Motor neuron (in vitro differentiated cells): ENCODE measurements around the gene CPM. TPM values are rescaled to one million over a fixed set of nuclear protein-coding genes. Genes with fewer than 3 reads are reported as not detected.
A peak's percentile ranks its signal among the peaks of the same experiment; 100 is the strongest.
"Not testable (repeated sequence)": the region's sequence is repeated elsewhere in the genome, so short reads cannot be mapped to it uniquely, and the experiment has no call there.

Experiments
- ATAC-seq, 8 experiments: fragments of 200-7000 bp; cut with Tn5 transposase; replicated peaks in 6 of 8; 2 replicates each; pipeline ENCODE4 v1.8.0; 2021; ENCODE audit warnings: mild to moderate bottlenecking in 8 of 8, moderate library complexity in 8 of 8
- H3K27ac ChIP-seq, 2 donors: fragments of 250-450 bp; sonication (Bioruptor Pico); 2 replicates each; pipeline ENCODE4 v1.9.0; 2021; ENCODE audit warnings: antibody characterized with exemption in 2 of 2, mild to moderate bottlenecking in 2 of 2, moderate library complexity in 1 of 2
- H3K4me1 ChIP-seq, 2 donors: fragments of 250-450 bp; sonication (Bioruptor Pico); replicated peaks in 1 of 2; 2 replicates each; pipeline ENCODE4 v1.6.1; 2021; ENCODE audit warnings: antibody characterized with exemption in 2 of 2, mild to moderate bottlenecking in 2 of 2, moderate library complexity in 1 of 2
- H3K4me3 ChIP-seq, 5 donors: fragments of 250-450 bp; sonication (Bioruptor Pico); 2 replicates each; pipeline ENCODE4 v1.9.0; 2021; ENCODE audit warnings: antibody characterized with exemption in 5 of 5, mild to moderate bottlenecking in 5 of 5, moderate library complexity in 4 of 5
- WGBS, 10 experiments: fragments of 450-650 bp; shearing (Covaris generic); methylation state at CpG; one replicate each; pipeline ENCODE4 v1.0.0; 2022; 5-methylcytosine and 5-hydroxymethylcytosine counted together
- in situ Hi-C, 9 experiments: fragments of 400-800 bp; cut with MboI; loops; one replicate each; pipeline ENCODE4 v1.15.0; 2021; ENCODE audit warnings: low sequenced_read_pairs in 9 of 9, low pct_unique_long_range_greater_than_20kb in 2 of 9; ENCODE audit not compliant: unreplicated experiment in 9 of 9
- total RNA-seq, 8 experiments: library from RNA; unstranded; fragments of 300-600 nt; gene quantifications; 2 replicates each; pipeline versions ENCODE4 v1.2.3 to v1.2.4, GENCODE V29; 2022

CPM gene
- total RNA-seq, 8 experiments from 2014 or later, result 0.21 to 28.9 (median 0.59) TPM

GRCh38 chr12:68833508-68833907 lies 99.5 kb downstream of the CPM start:
- ATAC-seq, result no peak
- Histone ChIP-seq H3K4me3 (no peak overlapping the region), H3K27ac (no peak overlapping the region), H3K4me1 (no peaks in the 10 kb centered on the region)
- in situ Hi-C loops, result no loop called here
- WGBS, 10 experiments, result 92 to 100% (median 98%) methylated on average over 2 to 4 of the region's 4 CpGs; no CpG with 5 or more reads in 1 of the 10 experiments

GRCh38 chr12:68832504-68832867 lies 100.5 kb downstream of the CPM start:
- in situ Hi-C loops, result no loop called here
- no peak overlapping the region for H3K27ac ChIP-seq
- no peak overlapping the region for H3K4me3 ChIP-seq
- 77 to 100% (median 98%) methylated on average over 2 to 4 of the region's 4 CpGs; no CpG with 5 or more reads in 3 of the 10 experiments for WGBS, 10 experiments
- ATAC-seq, result peak in 1 of 8 experiments; percentile 1
- H3K4me1 ChIP-seq, result no peaks in the 10 kb centered on the region

- Histone ChIP-seq H3K27ac (no peak overlapping the region), H3K4me1 (no peaks in the 10 kb centered on the region), H3K4me3 (no peak overlapping the region)
- ATAC-seq, result no peak
- in situ Hi-C loops, result no loop called here
- WGBS, 10 experiments, result 78 to 100% (median 91%) methylated on average over 1 to 11 of the region's 14 CpGs
These were observed 101.0 kb downstream of the CPM start for GRCh38 chr12:68831751-68832503.

GRCh38 chr12:68831272-68831671 lies 101.7 kb downstream of the CPM start:
- H3K4me1 ChIP-seq, result no peaks in the 10 kb centered on the region
- in situ Hi-C loops, result no loop called here
- H3K4me3 ChIP-seq, result no peak overlapping the region
- 38 to 100% (median 83%) methylated on average over 2 to 5 of the region's 6 CpGs; no CpG with 5 or more reads in 3 of the 10 experiments for WGBS, 10 experiments
- ATAC-seq, result peak in 3 of 8 experiments; percentile 5 to 33 (median 9)
- no peak overlapping the region for H3K27ac ChIP-seq

GRCh38 chr12:68828672-68829068 lies 104.3 kb downstream of the CPM start:
- H3K27ac ChIP-seq, result no peak overlapping the region

GRCh38 chr12:68827895-68828671 lies 104.9 kb downstream of the CPM start:
- no peak overlapping the region for H3K27ac ChIP-seq
- in situ Hi-C loops, result no loop called here

More at GRCh38 chr12:68828672-68829068, 104.3 kb downstream of the CPM start:
- in situ Hi-C loops, result no loop called here
- no peak for ATAC-seq
- H3K4me3 ChIP-seq, result no peak overlapping the region
- 87 to 100% (median 95%) methylated on average over 2 to 7 of the region's 7 CpGs for WGBS, 10 experiments
- H3K4me1 ChIP-seq, result no peaks in the 10 kb centered on the region

GRCh38 chr12:68825569-68826217 lies 107.3 kb downstream of the CPM start:
- in situ Hi-C loops, result no loop called here
- no peak for ATAC-seq
- WGBS, 10 experiments, result 79 to 100% (median 96%) methylated on average over 1 to 11 of the region's 11 CpGs
- no peak overlapping the region for H3K4me3 ChIP-seq
- no peaks in the 10 kb centered on the region for H3K4me1 ChIP-seq
- no peak overlapping the region for H3K27ac ChIP-seq

More at GRCh38 chr12:68827895-68828671, 104.9 kb downstream of the CPM start:
- no peaks in the 10 kb centered on the region for H3K4me1 ChIP-seq
- WGBS, 10 experiments, result 77 to 100% (median 89%) methylated on average over 2 to 5 of the region's 5 CpGs
- H3K4me3 ChIP-seq, result no peak overlapping the region
- peak in 1 of 8 experiments; percentile 59 for ATAC-seq

- WGBS, 10 experiments, result 86 to 100% (median 92%) methylated on average over 2 to 16 of the region's 16 CpGs; no CpG with 5 or more reads in 1 of the 10 experiments
- H3K27ac ChIP-seq, result no peak overlapping the region
- no peak for ATAC-seq
- in situ Hi-C loops, result no loop called here
- H3K4me3 ChIP-seq, result no peak overlapping the region
- H3K4me1 ChIP-seq, result no peaks in the 10 kb centered on the region
These were observed 108.2 kb downstream of the CPM start for GRCh38 chr12:68824597-68825250.

- Histone ChIP-seq H3K4me1 (no peaks in the 10 kb centered on the region), H3K27ac (no peak overlapping the region), H3K4me3 (no peak overlapping the region)
- ATAC-seq, result no peak
- 89 to 100% (median 98%) methylated on average over 3 to 5 of the region's 5 CpGs; no CpG with 5 or more reads in 2 of the 10 experiments for WGBS, 10 experiments
- in situ Hi-C loops, result no loop called here
These were observed 108.8 kb downstream of the CPM start for GRCh38 chr12:68824131-68824530.

GRCh38 chr12:68823696-68824095 lies 109.3 kb downstream of the CPM start:
- ATAC-seq, result no peak
- H3K27ac ChIP-seq, result no peak overlapping the region
- WGBS, 10 experiments, result 75 to 100% (median 91%) methylated on average over 1 to 3 of the region's 3 CpGs
- H3K4me1 ChIP-seq, result no peaks in the 10 kb centered on the region
- H3K4me3 ChIP-seq, result no peak overlapping the region
- in situ Hi-C loops, result no loop called here

- Histone ChIP-seq H3K27ac (no peak overlapping the region), H3K4me3 (no peak overlapping the region), H3K4me1 (no peaks in the 10 kb centered on the region)
- WGBS, 10 experiments, result 71 to 100% (median 84%) methylated on average over 1 to 5 of the region's 6 CpGs; no CpG with 5 or more reads in 1 of the 10 experiments
- peak in 3 of 8 experiments; percentile 7 to 55 (median 17) for ATAC-seq
- in situ Hi-C loops, result no loop called here
These were observed 111.4 kb downstream of the CPM start for GRCh38 chr12:68821357-68822188.

GRCh38 chr12:68819481-68819880 lies 113.5 kb downstream of the CPM start:
- 83 to 100% (median 98%) methylated on average over 2 to 12 of the region's 13 CpGs; no CpG with 5 or more reads in 2 of the 10 experiments for WGBS, 10 experiments
- H3K27ac ChIP-seq, H3K4me3 ChIP-seq, H3K4me1 ChIP-seq, in situ Hi-C loops, ATAC-seq: not testable (repeated sequence)
